GM21723 (cell line): Measurements from ENCODE around the gene TCEA3.

Source experiments
- ATAC-seq: cut with Tn5 transposase; IDR thresholded peaks from one replicate; pipeline ENCODE4 v1.9.1; 2021; ENCODE audit warnings: mild to moderate bottlenecking, moderate library complexity; ENCODE audit not compliant: unreplicated experiment

TCEA3 gene

GRCh38 chr1:23370330-23370708, 54.2 kb downstream of the TCEA3 start:
- ATAC-seq, result no peak

GRCh38 chr1:23369335-23370013, 55.1 kb downstream of the TCEA3 start, which contains the start of gene ZNF436:
Gene ZNF436 (minus strand): TSS chr1:23369836. CDS start chr1:23368005, 1,831 bp downstream.
- no peak for ATAC-seq

GRCh38 chr1:23368562-23369334, 55.8 kb downstream of the TCEA3 start:
- peak; percentile 66 for ATAC-seq

- peak; percentile 91 for ATAC-seq
These were observed 56.6 kb downstream of the TCEA3 start for GRCh38 chr1:23367791-23368561.

- no peak for ATAC-seq
These were observed 57.1 kb downstream of the TCEA3 start for GRCh38 chr1:23367451-23367790.

- no peak for ATAC-seq
These were observed 58.0 kb downstream of the TCEA3 start for GRCh38 chr1:23366598-23366997.

- ATAC-seq, result no peak
These were observed 58.4 kb downstream of the TCEA3 start for GRCh38 chr1:23366146-23366545.

GRCh38 chr1:23362218-23362713, 62.3 kb downstream of the TCEA3 start:
- ATAC-seq, result no peak

GRCh38 chr1:23358310-23358875, 66.2 kb downstream of the TCEA3 start:
- no peak for ATAC-seq

- ATAC-seq, result no peak
These were observed 67.2 kb downstream of the TCEA3 start for GRCh38 chr1:23357138-23357908.

- ATAC-seq, result no peak
These were observed 67.9 kb downstream of the TCEA3 start for GRCh38 chr1:23356471-23357137.

GRCh38 chr1:23354245-23354644, 70.3 kb downstream of the TCEA3 start:
- no peak for ATAC-seq

- no peak for ATAC-seq
These were observed 72.4 kb downstream of the TCEA3 start for GRCh38 chr1:23352096-23352695.

GRCh38 chr1:23345920-23346319, 78.6 kb downstream of the TCEA3 start:
- no peak for ATAC-seq

GRCh38 chr1:23344987-23345472, 79.5 kb downstream of the TCEA3 start:
- ATAC-seq, result no peak

GRCh38 chr1:23344111-23344986, 80.2 kb downstream of the TCEA3 start, which contains the start of gene HNRNPR:
Gene HNRNPR (minus strand): TSS chr1:23344284. CDS start chr1:23341008, 3,276 bp downstream.
- peak; percentile 91 for ATAC-seq

- ATAC-seq, result no peak
These were observed 81.1 kb downstream of the TCEA3 start for GRCh38 chr1:23343221-23344110.
